ENCODE measurements around the gene EMC10. TPM values are rescaled to one million over a fixed set of nuclear protein-coding genes. Genes with fewer than 3 reads are reported as not detected.

Gene EMC10
- total and polyA plus RNA-seq, 2 experiments from 2014 or later = 35.6 to 160 TPM

DNA sequence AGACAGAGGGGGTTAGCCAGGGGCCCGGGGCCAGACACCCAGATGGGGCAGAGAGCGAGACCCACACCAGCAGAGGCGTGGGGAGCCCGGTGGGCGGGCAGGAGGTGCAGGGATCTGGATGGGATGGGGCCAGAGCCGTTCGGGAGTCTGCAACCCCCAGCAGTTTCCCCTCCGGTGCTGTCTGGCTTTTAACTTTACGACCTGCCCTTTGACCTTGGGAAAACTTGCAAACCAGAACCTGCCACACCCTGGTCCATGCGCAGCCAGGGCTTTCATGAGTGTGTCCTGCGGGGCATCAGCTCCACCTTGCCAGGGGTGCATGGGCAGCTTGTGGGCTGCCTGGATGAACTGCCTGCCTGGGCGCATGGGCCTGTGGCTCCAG is 24.9 kb downstream of the EMC10 start:
- WGBS (ENCODE audit: low lambda C conversion rate, missing lambda C conversion rate) = 38% methylated on average over 12 of the region's 12 CpGs

DNA sequence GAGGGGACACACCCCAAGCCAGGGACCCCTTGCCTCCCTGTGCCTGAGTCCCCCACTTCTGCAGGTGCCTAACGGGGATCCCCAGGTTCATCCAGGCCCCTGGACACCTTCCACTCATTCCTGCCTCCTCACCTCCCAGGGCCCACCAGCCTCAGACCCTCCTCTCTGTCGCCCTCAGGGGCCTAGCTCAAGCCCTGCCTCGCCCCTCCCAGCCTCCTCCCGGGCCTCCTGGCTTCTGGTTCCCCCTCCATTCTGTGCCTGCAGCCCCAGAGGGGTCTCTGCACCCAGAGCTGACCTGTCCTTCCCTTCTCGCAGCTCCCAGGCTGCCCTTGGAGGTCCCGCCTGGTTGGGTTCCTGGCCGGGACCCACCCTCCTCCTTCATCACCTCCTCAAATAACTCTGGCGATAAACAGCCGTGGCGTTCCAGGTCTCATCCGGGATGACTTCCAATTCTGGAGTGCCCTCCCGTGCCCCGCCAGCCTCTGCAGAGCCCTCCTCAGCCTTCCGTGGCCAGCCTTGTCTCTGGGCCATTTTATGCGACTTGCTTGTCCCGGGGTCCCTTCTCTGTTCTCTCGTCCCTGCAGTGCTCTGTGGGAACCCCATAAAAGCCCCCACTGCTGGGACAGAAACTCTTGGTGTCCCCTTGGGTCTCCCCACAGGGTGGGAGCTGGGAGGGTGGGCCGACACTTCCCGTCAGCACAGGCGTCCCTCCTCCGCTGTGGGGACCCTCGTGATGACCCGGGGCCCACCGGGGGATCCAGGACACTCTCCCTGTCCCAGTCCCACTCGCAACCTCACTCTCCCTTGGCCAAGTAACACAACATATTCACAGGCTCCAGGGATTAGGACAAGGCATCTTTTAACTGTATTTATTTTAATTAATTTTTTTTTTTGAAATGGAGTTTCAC is 25.5 kb downstream of the EMC10 start:
- no peaks in the 10 kb centered on the region for H3K9me2 ChIP-seq (replicated peaks; ENCODE audit: insufficient read depth)

More for the DNA sequence above, 24.9 kb downstream of the EMC10 start:
- no peaks in the 10 kb centered on the region for H4K20me1 ChIP-seq (ENCODE audit: insufficient read depth, poor library complexity, severe bottlenecking)
- TF ChIP-seq, protein P1, sequence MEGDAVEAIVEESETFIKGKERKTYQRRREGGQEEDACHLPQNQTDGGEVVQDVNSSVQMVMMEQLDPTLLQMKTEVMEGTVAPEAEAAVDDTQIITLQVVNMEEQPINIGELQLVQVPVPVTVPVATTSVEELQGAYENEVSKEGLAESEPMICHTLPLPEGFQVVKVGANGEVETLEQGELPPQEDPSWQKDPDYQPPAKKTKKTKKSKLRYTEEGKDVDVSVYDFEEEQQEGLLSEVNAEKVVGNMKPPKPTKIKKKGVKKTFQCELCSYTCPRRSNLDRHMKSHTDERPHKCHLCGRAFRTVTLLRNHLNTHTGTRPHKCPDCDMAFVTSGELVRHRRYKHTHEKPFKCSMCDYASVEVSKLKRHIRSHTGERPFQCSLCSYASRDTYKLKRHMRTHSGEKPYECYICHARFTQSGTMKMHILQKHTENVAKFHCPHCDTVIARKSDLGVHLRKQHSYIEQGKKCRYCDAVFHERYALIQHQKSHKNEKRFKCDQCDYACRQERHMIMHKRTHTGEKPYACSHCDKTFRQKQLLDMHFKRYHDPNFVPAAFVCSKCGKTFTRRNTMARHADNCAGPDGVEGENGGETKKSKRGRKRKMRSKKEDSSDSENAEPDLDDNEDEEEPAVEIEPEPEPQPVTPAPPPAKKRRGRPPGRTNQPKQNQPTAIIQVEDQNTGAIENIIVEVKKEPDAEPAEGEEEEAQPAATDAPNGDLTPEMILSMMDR (IDR thresholded peaks at IDR 0.05; ENCODE audit: poor library complexity) = no peak
- no peak for TF ChIP-seq EZH2phosphoT487 (IDR thresholded peaks at IDR 0.05; ENCODE audit: low read depth, severe bottlenecking, unreplicated experiment)
- no peak for TF ChIP-seq EZH2 (IDR thresholded peaks at IDR 0.05; ENCODE audit: borderline replicate concordance)
- H3K27me3 ChIP-seq = peaks cover 15% of the 10 kb centered on the region
- no peak overlapping the region for H3K27ac ChIP-seq
- no peaks in the 10 kb centered on the region for H3K79me2 ChIP-seq
- no peaks in the 10 kb centered on the region for H3K9me2 ChIP-seq (replicated peaks; ENCODE audit: insufficient read depth)
- H3K4me1 ChIP-seq (ENCODE audit: insufficient read depth) = no peaks in the 10 kb centered on the region
- H3K4me3 ChIP-seq = no peak overlapping the region
- H3K36me3 ChIP-seq (replicated peaks; ENCODE audit: insufficient read depth, low read depth) = no peaks in the 10 kb centered on the region
- H3K4me2 ChIP-seq = no peak overlapping the region
- H2AFZ ChIP-seq = no peak overlapping the region
- no peaks in the 10 kb centered on the region for H3K9me3 ChIP-seq (ENCODE audit: low read depth)
- DNase-seq (ENCODE audit: low spot score) = no peak

DNA sequence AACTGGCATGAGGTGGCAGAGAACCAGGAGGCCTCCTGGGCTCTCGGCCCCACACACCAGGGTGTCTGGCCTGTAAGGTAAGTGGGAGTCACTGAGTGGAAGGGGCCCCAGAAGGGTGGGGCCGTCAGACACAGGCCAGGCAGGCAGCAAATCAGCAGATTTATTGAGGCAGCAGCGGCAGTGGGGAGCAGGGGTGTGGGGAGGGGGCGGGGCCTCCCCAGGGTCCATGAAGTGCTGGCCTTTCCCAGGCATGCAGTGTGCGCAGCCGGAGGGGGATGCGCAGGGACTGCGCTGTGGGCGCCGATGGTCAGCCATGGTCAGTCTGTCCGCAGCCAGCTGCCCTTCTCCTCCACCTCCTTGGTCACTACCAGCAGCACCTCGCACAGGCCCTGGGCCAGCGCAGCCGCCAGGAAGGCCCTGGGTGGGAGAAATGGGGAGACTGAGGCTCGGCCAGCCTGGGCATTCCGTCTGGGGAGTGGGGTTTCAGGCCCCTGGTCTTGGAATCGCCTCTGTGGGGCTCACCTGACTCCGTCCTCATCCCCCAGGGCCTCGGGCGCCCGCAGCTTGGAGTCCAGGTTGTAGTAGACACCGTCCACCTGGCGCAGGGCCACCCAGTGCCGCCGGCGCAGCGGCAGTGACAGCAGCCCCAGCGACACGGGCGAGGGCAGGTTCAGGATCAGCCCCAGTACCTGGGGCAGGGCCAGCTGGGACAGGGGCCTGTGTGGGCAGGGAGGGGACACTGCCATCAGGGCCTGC is 29.7 kb downstream of the EMC10 start:
- no peaks in the 10 kb centered on the region for H3K79me2 ChIP-seq
- H3K27ac ChIP-seq = no peak overlapping the region
- TF ChIP-seq, protein P1 (IDR thresholded peaks at IDR 0.05; ENCODE audit: poor library complexity) = no peak
- TF ChIP-seq EZH2phosphoT487 (IDR thresholded peaks at IDR 0.05; ENCODE audit: low read depth, severe bottlenecking, unreplicated experiment) (no peak), EZH2 (IDR thresholded peaks at IDR 0.05; ENCODE audit: borderline replicate concordance) (no peak)
- no peak overlapping the region for H3K4me3 ChIP-seq
- H4K20me1 ChIP-seq (ENCODE audit: insufficient read depth, poor library complexity, severe bottlenecking) = no peaks in the 10 kb centered on the region
- no peaks in the 10 kb centered on the region for H3K36me3 ChIP-seq (replicated peaks; ENCODE audit: insufficient read depth, low read depth)
- 94% methylated on average over 21 of the region's 30 CpGs for whole genome bisulfite sequencing (ENCODE audit: low lambda C conversion rate, missing lambda C conversion rate)
- H3K9me2 ChIP-seq (replicated peaks; ENCODE audit: insufficient read depth) = no peaks in the 10 kb centered on the region
- no peak for DNase-seq (ENCODE audit: low spot score)
- no peak overlapping the region for H3K4me2 ChIP-seq
- H3K27me3 ChIP-seq = no peaks in the 10 kb centered on the region
- no peaks in the 10 kb centered on the region for H3K9me3 ChIP-seq (ENCODE audit: low read depth)
- H3K4me1 ChIP-seq (ENCODE audit: insufficient read depth) = peaks cover 5% of the 10 kb centered on the region
- no peak overlapping the region for H2AFZ ChIP-seq

More for the DNA sequence above, 25.5 kb downstream of the EMC10 start:
- no peak for DNase-seq (ENCODE audit: low spot score)
- TF ChIP-seq EZH2phosphoT487 (IDR thresholded peaks at IDR 0.05; ENCODE audit: low read depth, severe bottlenecking, unreplicated experiment) = no peak
- TF ChIP-seq EZH2 (IDR thresholded peaks at IDR 0.05; ENCODE audit: borderline replicate concordance) = no peak
- TF ChIP-seq, protein P1 (IDR thresholded peaks at IDR 0.05; ENCODE audit: poor library complexity) = no peak
- Histone ChIP-seq H3K4me3 (no peak overlapping the region), H3K4me2 (no peak overlapping the region), H3K79me2 (no peaks in the 10 kb centered on the region), H3K36me3 (replicated peaks; ENCODE audit: insufficient read depth, low read depth) (no peaks in the 10 kb centered on the region), H3K27ac (no peak overlapping the region), H3K4me1 (ENCODE audit: insufficient read depth) (no peaks in the 10 kb centered on the region), H2AFZ (no peak overlapping the region), H3K27me3 (peaks cover 14% of the 10 kb centered on the region), H4K20me1 (ENCODE audit: insufficient read depth, poor library complexity, severe bottlenecking) (no peaks in the 10 kb centered on the region), H3K9me3 (ENCODE audit: low read depth) (no peaks in the 10 kb centered on the region)
- 74% methylated on average over 23 of the region's 25 CpGs for WGBS (ENCODE audit: low lambda C conversion rate, missing lambda C conversion rate)
